Brain microvascular endothelial cell (primary cell): ENCODE data around the gene GIMAP8.

Source experiments
- DNase-seq: peaks from one replicate; pipeline ENCODE4 v3.0.0-alpha.2; 2020
- H3K27ac ChIP-seq: fragments of 250-450 bp; sonication (Bioruptor Pico); 2 replicates; pipeline ENCODE4 v1.5.1; 2020; ENCODE audit warnings: mild to moderate bottlenecking, moderate library complexity
- H3K27me3 ChIP-seq: fragments of 250-450 bp; sonication (Bioruptor Pico); replicated peaks from 2 replicates; pipeline ENCODE4 v1.5.1; 2020; ENCODE audit warnings: mild to moderate bottlenecking
- H3K36me3 ChIP-seq: fragments of 250-450 bp; sonication (Bioruptor Pico); replicated peaks from 2 replicates; pipeline ENCODE4 v1.5.1; 2020; ENCODE audit warnings: mild to moderate bottlenecking
- H3K4me3 ChIP-seq: 2 replicates; pipeline ENCODE4 v1.5.1; 2011; ENCODE audit warnings: low read depth, mild to moderate bottlenecking, control low read depth, low read length, moderate library complexity
- in situ Hi-C: cut with HindIII; loops from 2 replicates; pipeline ENCODE4 v1.10.0; 2017; ENCODE audit warnings: low sequenced_read_pairs, low pct_ligation_motif_present
- TF ChIP-seq, protein P1 (sequence below): IDR thresholded peaks from 2 replicates; pipeline ENCODE4 v1.5.1; 2011; ENCODE audit warnings: low read depth, mild to moderate bottlenecking, moderate library complexity, low read length, control low read depth, inconsistent platforms; ENCODE audit errors: missing control alignments

GIMAP8 gene

GRCh38 chr7:150524018-150524417 lies 73.6 kb downstream of the GIMAP8 start:
- no peak overlapping the region for H3K27ac ChIP-seq

More at GRCh38 chr7:150524018-150524417, 73.6 kb downstream of the GIMAP8 start:
- in situ Hi-C loops, result no loop called here
- DNase-seq, result no peak
- TF ChIP-seq, protein P1, sequence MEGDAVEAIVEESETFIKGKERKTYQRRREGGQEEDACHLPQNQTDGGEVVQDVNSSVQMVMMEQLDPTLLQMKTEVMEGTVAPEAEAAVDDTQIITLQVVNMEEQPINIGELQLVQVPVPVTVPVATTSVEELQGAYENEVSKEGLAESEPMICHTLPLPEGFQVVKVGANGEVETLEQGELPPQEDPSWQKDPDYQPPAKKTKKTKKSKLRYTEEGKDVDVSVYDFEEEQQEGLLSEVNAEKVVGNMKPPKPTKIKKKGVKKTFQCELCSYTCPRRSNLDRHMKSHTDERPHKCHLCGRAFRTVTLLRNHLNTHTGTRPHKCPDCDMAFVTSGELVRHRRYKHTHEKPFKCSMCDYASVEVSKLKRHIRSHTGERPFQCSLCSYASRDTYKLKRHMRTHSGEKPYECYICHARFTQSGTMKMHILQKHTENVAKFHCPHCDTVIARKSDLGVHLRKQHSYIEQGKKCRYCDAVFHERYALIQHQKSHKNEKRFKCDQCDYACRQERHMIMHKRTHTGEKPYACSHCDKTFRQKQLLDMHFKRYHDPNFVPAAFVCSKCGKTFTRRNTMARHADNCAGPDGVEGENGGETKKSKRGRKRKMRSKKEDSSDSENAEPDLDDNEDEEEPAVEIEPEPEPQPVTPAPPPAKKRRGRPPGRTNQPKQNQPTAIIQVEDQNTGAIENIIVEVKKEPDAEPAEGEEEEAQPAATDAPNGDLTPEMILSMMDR, result no peak
- Histone ChIP-seq H3K4me3 (no peak overlapping the region), H3K27me3 (no peaks in the 10 kb centered on the region), H3K36me3 (no peaks in the 10 kb centered on the region)
